ENCODE data around the gene ZNF302. TPM values are rescaled to one million over a fixed set of nuclear protein-coding genes. Genes with fewer than 3 reads are reported as not detected.
A peak's percentile ranks its signal among the peaks of the same experiment; 100 is the strongest.

Gene ZNF302
- 39.8 TPM for polyA plus RNA-seq (2013)

GRCh38 chr19:34677386-34678084 is at the start of gene ZNF302:
ZNF302 (plus strand) TSS chr19:34677678; CDS start chr19:34678805, 1,127 bp downstream.
- Histone ChIP-seq H3K4me1 (ENCODE audit: control extremely low read depth in 1 of 4, control insufficient read depth in 4 of 4, insufficient read depth in 4 of 4, low read length in 3 of 4) (peaks cover 0 to 17% (median 6%) of the 10 kb centered on the region in 4 experiments), H3K4me3 (ENCODE audit: control insufficient read depth in 1 of 7, extremely low read depth in 1 of 7, insufficient read depth in 4 of 7, low read depth in 2 of 7, low read length in 6 of 7) (peak within 1 kb of the TSS; percentile 74 to 89 (median 83)), H3K36me3 (ENCODE audit: control insufficient read depth in 4 of 4, insufficient read depth in 4 of 4, low read length in 3 of 4) (peaks cover 9 to 37% (median 30%) of the 10 kb centered on the region in 4 experiments), H3K27me3 (replicated peaks in 2 of 5; ENCODE audit: control insufficient read depth in 4 of 5, insufficient read depth in 5 of 5, low read length in 4 of 5) (peaks cover 0 to 11% (median 0%) of the 10 kb centered on the region in 5 experiments), H3K9me3 (ENCODE audit: control extremely low read depth in 1 of 5, control insufficient read depth in 4 of 5, insufficient read depth in 2 of 5, low read depth in 1 of 5, low read length in 4 of 5) (peaks cover 4 to 47% (median 24%) of the 10 kb centered on the region in 5 experiments), H3K27ac (ENCODE audit: insufficient read depth in 1 of 2, low read depth in 1 of 2, low read length in 2 of 2, poor library complexity in 1 of 2, severe bottlenecking in 2 of 2) (peak within 1 kb of the TSS; percentile 93 to 96)
- 0% methylated on average over 74 of the region's 74 CpGs for WGBS (ENCODE audit: insufficient coverage)
- CTCF ChIA-PET, result interaction anchor here (1.3 kb wide), 1 partner anchor 37 kb away, joined by 4 read pairs; no protein-coding TSS in a partner anchor
- POLR2A ChIA-PET, result interaction anchor here (0.6 to 0.7 kb wide), 2 partner anchors 324 to 506 kb away, joined by 3 to 4 read pairs; no protein-coding TSS in a partner anchor
- peak; percentile 98 to 99 (median 99) for DNase-seq

DNA sequence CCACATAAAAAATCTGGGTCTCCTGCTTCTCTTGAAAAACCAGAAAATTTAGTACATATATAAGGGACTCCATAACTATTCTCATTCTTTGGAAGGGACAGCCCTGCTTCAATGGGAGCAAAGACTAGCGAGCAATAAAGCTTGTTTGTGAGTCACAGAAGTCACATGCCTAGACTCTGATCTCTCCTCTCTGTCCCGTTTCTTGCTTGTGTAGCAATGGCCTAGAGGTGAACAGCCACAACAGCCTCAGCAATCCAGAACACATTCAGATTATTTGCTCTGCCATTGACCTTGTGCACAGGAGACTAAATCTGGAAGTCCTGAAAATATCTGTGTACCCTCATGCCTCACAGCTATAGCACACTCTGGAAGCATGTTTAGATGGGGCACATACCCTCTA is 43.7 kb upstream of the ZNF302 start:
- WGBS (ENCODE audit: insufficient coverage), result 100% methylated on average over 2 of the region's 2 CpGs

GRCh38 chr19:34639491-34640085 is 37.9 kb upstream of the ZNF302 start:
- Histone ChIP-seq H3K9me3 (ENCODE audit: control extremely low read depth in 1 of 5, control insufficient read depth in 4 of 5, insufficient read depth in 2 of 5, low read depth in 1 of 5, low read length in 4 of 5) (peaks cover 0 to 16% (median 10%) of the 10 kb centered on the region in 5 experiments), H3K36me3 (ENCODE audit: control insufficient read depth in 4 of 4, insufficient read depth in 4 of 4, low read length in 3 of 4) (no peaks in the 10 kb centered on the region), H3K4me3 (ENCODE audit: control insufficient read depth in 1 of 7, extremely low read depth in 1 of 7, insufficient read depth in 4 of 7, low read depth in 2 of 7, low read length in 6 of 7) (no peak overlapping the region), H3K27me3 (replicated peaks in 2 of 5; ENCODE audit: control insufficient read depth in 4 of 5, insufficient read depth in 5 of 5, low read length in 4 of 5) (peaks cover 0 to 2% (median 0%) of the 10 kb centered on the region in 5 experiments), H3K27ac (ENCODE audit: insufficient read depth in 1 of 2, low read depth in 1 of 2, low read length in 2 of 2, poor library complexity in 1 of 2, severe bottlenecking in 2 of 2) (no peak overlapping the region), H3K4me1 (ENCODE audit: control extremely low read depth in 1 of 4, control insufficient read depth in 4 of 4, insufficient read depth in 4 of 4, low read length in 3 of 4) (no peaks in the 10 kb centered on the region)
- 0% methylated on average over 2 of the region's 4 CpGs for WGBS (ENCODE audit: insufficient coverage)
- ChIA-PET CTCF (interaction anchor here (0.7 to 6.0 kb wide), 9 partner anchors 12 to 287 kb away, joined by 3 to 41 read pairs (median 3); partner anchors contain the start of gene ZNF302), POLR2A (no interaction called here)
- peak; percentile 70 to 85 (median 82) for DNase-seq

More for the DNA sequence above, 43.7 kb upstream of the ZNF302 start:
- Histone ChIP-seq H3K27ac (ENCODE audit: insufficient read depth in 1 of 2, low read depth in 1 of 2, low read length in 2 of 2, poor library complexity in 1 of 2, severe bottlenecking in 2 of 2) (no peak overlapping the region), H3K27me3 (replicated peaks in 2 of 5; ENCODE audit: control insufficient read depth in 4 of 5, insufficient read depth in 5 of 5, low read length in 4 of 5) (peaks cover 0 to 2% (median 0%) of the 10 kb centered on the region in 5 experiments), H3K4me1 (ENCODE audit: control extremely low read depth in 1 of 4, control insufficient read depth in 4 of 4, insufficient read depth in 4 of 4, low read length in 3 of 4) (no peaks in the 10 kb centered on the region), H3K9me3 (ENCODE audit: control extremely low read depth in 1 of 5, control insufficient read depth in 4 of 5, insufficient read depth in 2 of 5, low read depth in 1 of 5, low read length in 4 of 5) (peaks cover 0 to 31% (median 17%) of the 10 kb centered on the region in 5 experiments), H3K36me3 (ENCODE audit: control insufficient read depth in 4 of 4, insufficient read depth in 4 of 4, low read length in 3 of 4) (no peaks in the 10 kb centered on the region), H3K4me3 (ENCODE audit: control insufficient read depth in 1 of 7, extremely low read depth in 1 of 7, insufficient read depth in 4 of 7, low read depth in 2 of 7, low read length in 6 of 7) (no peak overlapping the region)
- DNase-seq, result no peak
- ChIA-PET POLR2A (no interaction called here), CTCF (no interaction called here)

DNA sequence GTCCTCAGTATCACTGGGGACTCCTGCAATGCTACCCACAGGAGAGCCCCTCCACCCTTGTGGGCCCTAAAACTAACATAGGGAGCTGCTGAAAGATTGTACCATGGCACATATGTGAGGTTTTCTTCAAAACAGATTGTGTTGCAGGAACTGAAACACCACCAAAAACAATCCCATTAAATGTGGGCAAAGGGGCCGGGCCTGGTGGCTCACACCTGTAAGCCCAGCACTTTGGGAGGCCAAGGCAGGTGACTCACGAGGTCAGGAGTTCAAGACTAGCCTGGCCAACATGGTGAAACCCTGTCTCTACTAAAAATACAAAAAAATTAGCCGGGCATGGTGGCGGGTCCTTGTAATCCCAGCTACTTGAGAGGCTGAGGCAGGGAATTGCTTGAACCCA is 35.2 kb upstream of the ZNF302 start:
- POLR2A ChIA-PET, result no interaction called here
- no peaks in the 10 kb centered on the region for H3K9me3 ChIP-seq (ENCODE audit: control extremely low read depth in 1 of 5, control insufficient read depth in 4 of 5, insufficient read depth in 2 of 5, low read depth in 1 of 5, low read length in 4 of 5)
- no peaks in the 10 kb centered on the region for H3K27me3 ChIP-seq (replicated peaks in 2 of 5; ENCODE audit: control insufficient read depth in 4 of 5, insufficient read depth in 5 of 5, low read length in 4 of 5)
- no peak overlapping the region for H3K4me3 ChIP-seq (ENCODE audit: control insufficient read depth in 1 of 7, extremely low read depth in 1 of 7, insufficient read depth in 4 of 7, low read depth in 2 of 7, low read length in 6 of 7)
- CTCF ChIA-PET, result interaction anchor here (1.0 to 6.0 kb wide), 2 partner anchors 20 to 71 kb away, joined by 3 to 41 read pairs; no protein-coding TSS in a partner anchor
- WGBS (ENCODE audit: insufficient coverage), result 92% methylated on average over 2 of the region's 4 CpGs
- no peak overlapping the region for H3K27ac ChIP-seq (ENCODE audit: insufficient read depth in 1 of 2, low read depth in 1 of 2, low read length in 2 of 2, poor library complexity in 1 of 2, severe bottlenecking in 2 of 2)
- H3K36me3 ChIP-seq (ENCODE audit: control insufficient read depth in 4 of 4, insufficient read depth in 4 of 4, low read length in 3 of 4), result no peaks in the 10 kb centered on the region
- no peaks in the 10 kb centered on the region for H3K4me1 ChIP-seq (ENCODE audit: control extremely low read depth in 1 of 4, control insufficient read depth in 4 of 4, insufficient read depth in 4 of 4, low read length in 3 of 4)
- no peak for DNase-seq

DNA sequence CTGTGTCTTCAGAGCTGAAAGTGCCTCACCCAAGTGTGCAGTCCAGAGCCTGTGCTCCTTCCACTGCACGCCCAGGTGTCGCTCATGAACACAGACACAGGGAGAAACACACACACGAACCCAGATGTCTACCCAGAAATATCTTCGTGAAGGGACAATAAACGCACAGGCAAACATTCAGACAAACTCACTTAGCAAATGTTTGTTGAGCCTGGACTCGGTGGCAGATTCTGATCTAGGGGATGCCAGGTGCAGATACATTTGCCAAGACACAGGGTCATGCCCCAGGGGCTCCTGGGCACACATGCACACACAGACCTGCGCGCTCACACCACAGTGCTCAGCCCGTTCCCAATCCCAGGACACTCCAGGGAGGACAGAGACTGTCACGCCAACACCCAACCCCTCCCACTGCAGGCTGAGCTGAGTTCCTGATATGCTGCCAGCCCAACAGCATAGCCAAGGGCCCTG is 32.5 kb upstream of the ZNF302 start:
- Histone ChIP-seq H3K9me3 (ENCODE audit: control extremely low read depth in 1 of 5, control insufficient read depth in 4 of 5, insufficient read depth in 2 of 5, low read depth in 1 of 5, low read length in 4 of 5) (no peaks in the 10 kb centered on the region), H3K27me3 (replicated peaks in 2 of 5; ENCODE audit: control insufficient read depth in 4 of 5, insufficient read depth in 5 of 5, low read length in 4 of 5) (no peaks in the 10 kb centered on the region), H3K4me1 (ENCODE audit: control extremely low read depth in 1 of 4, control insufficient read depth in 4 of 4, insufficient read depth in 4 of 4, low read length in 3 of 4) (no peaks in the 10 kb centered on the region), H3K4me3 (ENCODE audit: control insufficient read depth in 1 of 7, extremely low read depth in 1 of 7, insufficient read depth in 4 of 7, low read depth in 2 of 7, low read length in 6 of 7) (no peak overlapping the region), H3K27ac (ENCODE audit: insufficient read depth in 1 of 2, low read depth in 1 of 2, low read length in 2 of 2, poor library complexity in 1 of 2, severe bottlenecking in 2 of 2) (no peak overlapping the region), H3K36me3 (ENCODE audit: control insufficient read depth in 4 of 4, insufficient read depth in 4 of 4, low read length in 3 of 4) (no peaks in the 10 kb centered on the region)
- DNase-seq, result no peak
- WGBS (ENCODE audit: insufficient coverage), result 94% methylated on average over 8 of the region's 10 CpGs
- ChIA-PET POLR2A (no interaction called here), CTCF (no interaction called here)

DNA sequence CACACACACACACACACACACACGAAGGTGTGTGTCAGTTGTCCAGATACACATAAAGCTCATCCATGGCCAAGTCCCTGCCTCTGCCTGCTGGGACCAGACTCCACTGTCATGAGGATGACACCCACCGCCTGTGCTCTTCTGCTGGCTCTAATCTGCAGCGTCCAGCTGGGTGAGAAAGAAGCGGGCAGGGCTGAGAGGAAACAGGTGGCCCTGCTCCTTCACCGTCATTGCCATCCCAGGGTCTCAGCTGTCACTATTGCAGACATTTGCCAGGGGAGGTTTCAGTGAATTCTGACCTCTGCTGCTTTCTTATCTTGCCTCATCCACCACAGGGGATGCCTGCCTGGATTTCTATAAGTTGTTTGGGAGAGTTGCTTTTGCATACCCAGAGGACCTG is 31.9 kb upstream of the ZNF302 start:
- Histone ChIP-seq H3K27me3 (replicated peaks in 2 of 5; ENCODE audit: control insufficient read depth in 4 of 5, insufficient read depth in 5 of 5, low read length in 4 of 5) (no peaks in the 10 kb centered on the region), H3K4me1 (ENCODE audit: control extremely low read depth in 1 of 4, control insufficient read depth in 4 of 4, insufficient read depth in 4 of 4, low read length in 3 of 4) (no peaks in the 10 kb centered on the region), H3K27ac (ENCODE audit: insufficient read depth in 1 of 2, low read depth in 1 of 2, low read length in 2 of 2, poor library complexity in 1 of 2, severe bottlenecking in 2 of 2) (no peak overlapping the region), H3K9me3 (ENCODE audit: control extremely low read depth in 1 of 5, control insufficient read depth in 4 of 5, insufficient read depth in 2 of 5, low read depth in 1 of 5, low read length in 4 of 5) (no peaks in the 10 kb centered on the region), H3K4me3 (ENCODE audit: control insufficient read depth in 1 of 7, extremely low read depth in 1 of 7, insufficient read depth in 4 of 7, low read depth in 2 of 7, low read length in 6 of 7) (no peak overlapping the region), H3K36me3 (ENCODE audit: control insufficient read depth in 4 of 4, insufficient read depth in 4 of 4, low read length in 3 of 4) (no peaks in the 10 kb centered on the region)
- WGBS (ENCODE audit: insufficient coverage), result 81% methylated on average over 5 of the region's 5 CpGs
- DNase-seq, result peak in 1 of 3 donors; percentile 53
- POLR2A ChIA-PET, result no interaction called here
- CTCF ChIA-PET, result no interaction called here
